ENCODE measurements around the gene WNT4. TPM values are rescaled to one million over a fixed set of nuclear protein-coding genes. Genes with fewer than 3 reads are reported as not detected.

The WNT4 gene
- total and polyA plus RNA-seq, 2 donors (not counting 1 experiment from before 2014, with no cell fraction given) = not detected

DNA sequence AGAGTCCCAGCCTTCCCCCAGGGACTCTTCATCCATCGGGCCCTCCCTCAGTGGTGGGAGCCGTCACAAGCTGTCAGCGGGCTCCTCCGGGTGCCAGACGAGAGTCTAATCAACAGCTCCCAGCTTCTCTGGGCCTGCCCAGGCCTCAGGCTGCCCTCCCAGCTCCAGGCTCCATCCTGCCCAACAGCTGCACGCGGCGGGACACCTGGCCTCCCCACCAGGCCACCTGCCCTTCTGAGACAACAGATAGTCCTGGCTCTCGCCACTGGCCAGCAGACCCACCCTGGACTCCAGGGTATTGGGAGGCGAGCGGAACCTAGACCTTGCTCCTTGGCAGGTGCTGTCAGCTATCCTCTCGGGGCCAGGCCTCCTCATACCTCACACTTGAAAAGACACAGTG lies 3.1 kb downstream of the WNT4 start:
- 91% methylated on average over 12 of the region's 12 CpGs for WGBS (ENCODE audit: insufficient coverage)
- POLR2A ChIA-PET = no interaction called here

DNA sequence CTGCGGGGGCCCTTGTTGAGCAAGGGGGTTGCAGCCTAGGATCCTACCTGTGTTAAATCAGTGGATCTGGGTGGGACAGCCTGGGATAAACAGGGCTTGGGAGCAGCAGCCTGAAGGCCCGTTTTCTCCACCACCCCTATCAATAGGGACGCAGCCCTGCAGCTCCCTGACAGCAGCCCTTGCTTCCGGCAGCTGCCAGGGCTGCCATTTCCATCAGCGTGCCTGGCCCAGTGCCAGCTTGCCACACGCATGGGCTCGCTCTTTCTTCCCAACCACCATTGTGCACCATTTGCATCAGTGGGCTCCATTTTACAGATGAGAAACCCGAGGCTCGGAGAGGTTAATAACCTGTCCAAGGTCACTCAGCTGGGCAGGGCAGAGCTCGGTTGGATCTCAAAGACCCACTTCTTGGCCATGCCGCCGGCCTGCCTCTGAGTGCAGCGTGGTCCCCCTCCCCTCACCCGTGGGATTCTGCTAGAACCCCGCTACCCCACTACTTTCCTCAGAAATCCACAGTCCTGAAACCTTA lies 3.8 kb downstream of the WNT4 start:
- H3K27me3 ChIP-seq (replicated peaks in 1 of 4; ENCODE audit: control extremely low read depth in 1 of 4, control insufficient read depth in 3 of 4, insufficient read depth in 4 of 4, low read length in 3 of 4) = peaks cover 0 to 38% (median 17%) of the 10 kb centered on the region in 4 experiments
- Mint-ChIP-seq H3K4me3 (no peak overlapping the region), H3K9me3 (ENCODE audit: insufficient read depth) (no peaks in the 10 kb centered on the region), H3K27ac (no peak overlapping the region), H3K27me3 (peaks cover 20% of the 10 kb centered on the region), H3K4me1 (peaks cover 22% of the 10 kb centered on the region)
- intact Hi-C loops (cut with micrococcal nuclease) = no loop called here
- DNase-seq (no peak), ATAC-seq (ENCODE audit: low read depth) (no peak)
- H3K79me2 ChIP-seq (ENCODE audit: control insufficient read depth, insufficient read depth, low read length) = no peaks in the 10 kb centered on the region
- ChIA-PET POLR2A (no interaction called here), CTCF (interaction anchor here (1.4 kb wide), 1 partner anchor 8 kb away, joined by 3 read pairs; no protein-coding TSS in a partner anchor)
- H3K4me2 ChIP-seq (replicated peaks; ENCODE audit: low read depth, low read length, poor library complexity, severe bottlenecking) = no peak overlapping the region
- H3K27ac ChIP-seq (ENCODE audit: low read length in 2 of 2) = no peak overlapping the region
- peaks cover 8% of the 10 kb centered on the region for H4K20me1 ChIP-seq (ENCODE audit: control insufficient read depth, insufficient read depth, low read length, poor library complexity, severe bottlenecking)
- H3K36me3 ChIP-seq (replicated peaks in 1 of 2; ENCODE audit: control extremely low read depth in 1 of 2, control insufficient read depth in 1 of 2, extremely low read depth in 1 of 2, insufficient read depth in 2 of 2, low read length in 1 of 2) = no peaks in the 10 kb centered on the region
- no peaks in the 10 kb centered on the region for H3K9me3 ChIP-seq (ENCODE audit: control extremely low read depth in 1 of 3, control insufficient read depth in 2 of 3, insufficient read depth in 1 of 3, low read length in 2 of 3)
- WGBS (ENCODE audit: insufficient coverage) = 86% methylated on average over 14 of the region's 15 CpGs
- peaks cover 14 to 22% of the 10 kb centered on the region in 2 donors for H3K4me1 ChIP-seq (ENCODE audit: control insufficient read depth in 2 of 2, insufficient read depth in 2 of 2, low read length in 2 of 2)
- H3K9ac ChIP-seq (ENCODE audit: low read length) = no peak overlapping the region
- H3K4me3 ChIP-seq (ENCODE audit: control extremely low read depth in 1 of 5, extremely low read depth in 1 of 5, insufficient read depth in 1 of 5, low read depth in 2 of 5, low read length in 4 of 5) = no peak overlapping the region
- TF ChIP-seq, protein P1, sequence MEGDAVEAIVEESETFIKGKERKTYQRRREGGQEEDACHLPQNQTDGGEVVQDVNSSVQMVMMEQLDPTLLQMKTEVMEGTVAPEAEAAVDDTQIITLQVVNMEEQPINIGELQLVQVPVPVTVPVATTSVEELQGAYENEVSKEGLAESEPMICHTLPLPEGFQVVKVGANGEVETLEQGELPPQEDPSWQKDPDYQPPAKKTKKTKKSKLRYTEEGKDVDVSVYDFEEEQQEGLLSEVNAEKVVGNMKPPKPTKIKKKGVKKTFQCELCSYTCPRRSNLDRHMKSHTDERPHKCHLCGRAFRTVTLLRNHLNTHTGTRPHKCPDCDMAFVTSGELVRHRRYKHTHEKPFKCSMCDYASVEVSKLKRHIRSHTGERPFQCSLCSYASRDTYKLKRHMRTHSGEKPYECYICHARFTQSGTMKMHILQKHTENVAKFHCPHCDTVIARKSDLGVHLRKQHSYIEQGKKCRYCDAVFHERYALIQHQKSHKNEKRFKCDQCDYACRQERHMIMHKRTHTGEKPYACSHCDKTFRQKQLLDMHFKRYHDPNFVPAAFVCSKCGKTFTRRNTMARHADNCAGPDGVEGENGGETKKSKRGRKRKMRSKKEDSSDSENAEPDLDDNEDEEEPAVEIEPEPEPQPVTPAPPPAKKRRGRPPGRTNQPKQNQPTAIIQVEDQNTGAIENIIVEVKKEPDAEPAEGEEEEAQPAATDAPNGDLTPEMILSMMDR (IDR thresholded peaks at IDR 0.05) = no peak
- no peak for TF ChIP-seq EZH2 (IDR thresholded peaks at IDR 0.05; ENCODE audit: borderline replicate concordance, insufficient read depth, low read depth, low read length, poor library complexity, severe bottlenecking)
- no peak overlapping the region for H2AFZ ChIP-seq (ENCODE audit: insufficient read depth, low read depth, low read length, poor library complexity, severe bottlenecking)

More for the DNA sequence above, 3.1 kb downstream of the WNT4 start:
- H2AFZ ChIP-seq (ENCODE audit: insufficient read depth, low read depth, low read length, poor library complexity, severe bottlenecking) = no peak overlapping the region
- ATAC-seq (ENCODE audit: low read depth) (no peak), DNase-seq (no peak)
- no peak overlapping the region for H3K27ac ChIP-seq (ENCODE audit: low read length in 2 of 2)
- H3K4me2 ChIP-seq (replicated peaks; ENCODE audit: low read depth, low read length, poor library complexity, severe bottlenecking) = no peak overlapping the region
- no peak overlapping the region for H3K4me3 ChIP-seq (ENCODE audit: control extremely low read depth in 1 of 5, extremely low read depth in 1 of 5, insufficient read depth in 1 of 5, low read depth in 2 of 5, low read length in 4 of 5)
- peaks cover 22% of the 10 kb centered on the region for H3K4me1 Mint-ChIP-seq
- H4K20me1 ChIP-seq (ENCODE audit: control insufficient read depth, insufficient read depth, low read length, poor library complexity, severe bottlenecking) = peaks cover 8% of the 10 kb centered on the region
- no peak overlapping the region for H3K27ac Mint-ChIP-seq
- peaks cover 0 to 42% (median 21%) of the 10 kb centered on the region in 4 experiments for H3K27me3 ChIP-seq (replicated peaks in 1 of 4; ENCODE audit: control extremely low read depth in 1 of 4, control insufficient read depth in 3 of 4, insufficient read depth in 4 of 4, low read length in 3 of 4)
- no peaks in the 10 kb centered on the region for H3K79me2 ChIP-seq (ENCODE audit: control insufficient read depth, insufficient read depth, low read length)
- H3K27me3 Mint-ChIP-seq = peaks cover 25% of the 10 kb centered on the region
- no peaks in the 10 kb centered on the region for H3K36me3 ChIP-seq (replicated peaks in 1 of 2; ENCODE audit: control extremely low read depth in 1 of 2, control insufficient read depth in 1 of 2, extremely low read depth in 1 of 2, insufficient read depth in 2 of 2, low read length in 1 of 2)
- H3K4me3 Mint-ChIP-seq = no peak overlapping the region
- TF ChIP-seq EZH2 (IDR thresholded peaks at IDR 0.05; ENCODE audit: borderline replicate concordance, insufficient read depth, low read depth, low read length, poor library complexity, severe bottlenecking) = no peak
- TF ChIP-seq, protein P1 (IDR thresholded peaks at IDR 0.05) = no peak
- H3K9me3 Mint-ChIP-seq (ENCODE audit: insufficient read depth) = no peaks in the 10 kb centered on the region
- intact Hi-C loops (cut with micrococcal nuclease) = no loop called here
- peaks cover 14 to 22% of the 10 kb centered on the region in 2 donors for H3K4me1 ChIP-seq (ENCODE audit: control insufficient read depth in 2 of 2, insufficient read depth in 2 of 2, low read length in 2 of 2)
- H3K9ac ChIP-seq (ENCODE audit: low read length) = no peak overlapping the region
- H3K9me3 ChIP-seq (ENCODE audit: control extremely low read depth in 1 of 3, control insufficient read depth in 2 of 3, insufficient read depth in 1 of 3, low read length in 2 of 3) = no peaks in the 10 kb centered on the region
- CTCF ChIA-PET = interaction anchor here (1.4 kb wide), 1 partner anchor 9 kb away, joined by 3 read pairs; no protein-coding TSS in a partner anchor
